PFSK-1 (cell line): ENCODE measurements around the gene OPN1SW.

Source experiments
- POLR2AphosphoS5 ChIP-seq: IDR thresholded peaks from 2 replicates; pipeline ENCODE4 v1.6.1; 2012; ENCODE audit warnings: low read depth, mild to moderate bottlenecking, control low read depth, low read length, moderate library complexity
- TAF1 ChIP-seq: IDR thresholded peaks from 2 replicates; pipeline ENCODE4 v1.6.1; 2012; ENCODE audit warnings: low read length, control low read depth, borderline replicate concordance; ENCODE audit not compliant: insufficient read depth
- TF ChIP-seq, protein P1 (sequence below), 2 experiments: IDR thresholded peaks; 2 replicates each; pipeline versions ENCODE4 v1.6.1 to v1.8.0; 2011 to 2012; ENCODE audit warnings: low read depth in 2 of 2, low read length in 2 of 2, control low read depth in 1 of 2, inconsistent platforms in 1 of 2, mild to moderate bottlenecking in 1 of 2, moderate library complexity in 1 of 2; ENCODE audit not compliant: insufficient read depth in 1 of 2

DNA sequence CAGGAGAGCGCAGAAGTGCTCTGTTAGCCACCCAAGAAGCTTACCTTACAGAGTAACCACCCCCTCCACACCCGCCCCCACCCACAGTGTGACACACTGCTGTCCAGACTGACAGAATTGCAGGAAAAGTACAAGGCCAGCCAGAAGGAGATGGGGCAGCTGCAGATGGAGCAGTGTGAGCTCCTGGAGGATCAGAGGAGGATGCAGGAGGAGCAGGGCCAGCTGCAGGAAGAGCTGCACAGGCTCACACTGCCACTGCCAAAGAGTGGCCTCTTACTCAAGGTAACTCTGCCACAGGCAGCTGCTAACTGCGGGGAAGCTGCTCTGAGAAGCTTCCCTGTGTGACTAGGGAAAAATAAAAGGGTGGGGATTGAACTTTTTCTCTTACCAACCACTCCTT lies 33.8 kb upstream of the OPN1SW start:
- TF ChIP-seq POLR2AphosphoS5 = no peak
- TF ChIP-seq, protein P1, sequence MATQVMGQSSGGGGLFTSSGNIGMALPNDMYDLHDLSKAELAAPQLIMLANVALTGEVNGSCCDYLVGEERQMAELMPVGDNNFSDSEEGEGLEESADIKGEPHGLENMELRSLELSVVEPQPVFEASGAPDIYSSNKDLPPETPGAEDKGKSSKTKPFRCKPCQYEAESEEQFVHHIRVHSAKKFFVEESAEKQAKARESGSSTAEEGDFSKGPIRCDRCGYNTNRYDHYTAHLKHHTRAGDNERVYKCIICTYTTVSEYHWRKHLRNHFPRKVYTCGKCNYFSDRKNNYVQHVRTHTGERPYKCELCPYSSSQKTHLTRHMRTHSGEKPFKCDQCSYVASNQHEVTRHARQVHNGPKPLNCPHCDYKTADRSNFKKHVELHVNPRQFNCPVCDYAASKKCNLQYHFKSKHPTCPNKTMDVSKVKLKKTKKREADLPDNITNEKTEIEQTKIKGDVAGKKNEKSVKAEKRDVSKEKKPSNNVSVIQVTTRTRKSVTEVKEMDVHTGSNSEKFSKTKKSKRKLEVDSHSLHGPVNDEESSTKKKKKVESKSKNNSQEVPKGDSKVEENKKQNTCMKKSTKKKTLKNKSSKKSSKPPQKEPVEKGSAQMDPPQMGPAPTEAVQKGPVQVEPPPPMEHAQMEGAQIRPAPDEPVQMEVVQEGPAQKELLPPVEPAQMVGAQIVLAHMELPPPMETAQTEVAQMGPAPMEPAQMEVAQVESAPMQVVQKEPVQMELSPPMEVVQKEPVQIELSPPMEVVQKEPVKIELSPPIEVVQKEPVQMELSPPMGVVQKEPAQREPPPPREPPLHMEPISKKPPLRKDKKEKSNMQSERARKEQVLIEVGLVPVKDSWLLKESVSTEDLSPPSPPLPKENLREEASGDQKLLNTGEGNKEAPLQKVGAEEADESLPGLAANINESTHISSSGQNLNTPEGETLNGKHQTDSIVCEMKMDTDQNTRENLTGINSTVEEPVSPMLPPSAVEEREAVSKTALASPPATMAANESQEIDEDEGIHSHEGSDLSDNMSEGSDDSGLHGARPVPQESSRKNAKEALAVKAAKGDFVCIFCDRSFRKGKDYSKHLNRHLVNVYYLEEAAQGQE (IDR thresholded peaks at IDR 0.05; ENCODE audit: insufficient read depth in 1 of 2, low read depth in 2 of 2, low read length in 2 of 2) = no peak
- no peak for TF ChIP-seq TAF1
